Heart right ventricle (tissue), 16 donors: ENCODE data around the gene CPED1. TPM values are rescaled to one million over a fixed set of nuclear protein-coding genes. Genes with fewer than 3 reads are reported as not detected.

Experiments used
- ATAC-seq, 8 donors: fragments of 200-7000 bp; cut with Tn5 transposase; one replicate each; pipeline ENCODE4 v1.9.1; 2020; ENCODE audit warnings: mild to moderate bottlenecking in 8 of 8, moderate library complexity in 8 of 8, moderate number of reproducible peaks in 1 of 8
- DNase-seq, 2 donors: peaks; one replicate each; pipeline ENCODE4 v3.0.0-alpha.2; 2020
- H3K27ac ChIP-seq, 10 donors: fragments of 200-600 bp; sonication (generic) in 2 of 10; one replicate each; pipeline versions ENCODE4 v1.5.0 to v1.8.0; 2020 to 2022; ENCODE audit warnings: mild to moderate bottlenecking in 3 of 10
- H3K27me3 ChIP-seq, 7 donors: fragments of 200-600 bp; one replicate each; pipeline ENCODE4 v1.8.0; 2021 to 2022; ENCODE audit warnings: mild to moderate bottlenecking in 2 of 7
- H3K36me3 ChIP-seq, 9 donors: fragments of 200-600 bp; sonication (generic) in 1 of 9; one replicate each; pipeline versions ENCODE4 v1.5.0 to v1.8.0; 2020 to 2022; ENCODE audit warnings: mild to moderate bottlenecking in 2 of 9
- H3K4me1 ChIP-seq, 9 donors: fragments of 200-600 bp; sonication (generic) in 1 of 9; one replicate each; pipeline versions ENCODE4 v1.5.0 to v1.8.0; 2020 to 2022; ENCODE audit warnings: mild to moderate bottlenecking in 4 of 9
- H3K4me3 ChIP-seq, 10 donors: fragments of 200-600 bp; sonication (generic) in 2 of 10; one replicate each; pipeline versions ENCODE4 v1.5.0 to v1.8.0; 2020 to 2022; ENCODE audit warnings: mild to moderate bottlenecking in 7 of 10, moderate library complexity in 2 of 10
- H3K9me3 ChIP-seq, 11 donors: fragments of 200-600 bp in 10 of 11; sonication (generic) in 2 of 11; one replicate each; pipeline versions ENCODE4 v1.5.0 to v1.8.0; 2013 to 2022; ENCODE audit warnings: mild to moderate bottlenecking in 2 of 11, control low read depth in 1 of 11, moderate library complexity in 1 of 11
- WGBS, 2 donors: extraction: QIAGEN DNeasy Blood & Tissue Kit; methylation state at CpG; one replicate each; pipeline ENCODE4 v1.1.7; 2013; ENCODE audit warnings: inconsistent platforms in 1 of 2; 5-methylcytosine and 5-hydroxymethylcytosine counted together
- intact Hi-C, 10 donors: fragments of 100-400 bp; cut with DNase I; formaldehyde crosslinking; loops; one replicate each; pipeline versions ENCODE4 v1.11.1 to v1.14.2; 2022
- polyA plus RNA-seq, 2 donors: library from polyadenylated mRNA; stranded (reverse); fragments of 200-250 nt; gene quantifications; one replicate each; pipeline ENCODE4 v1.2.3, GENCODE V29; 2013
- total RNA-seq, 10 donors: library from RNA; stranded (reverse); fragmentation: NEBNext Ultra II Directional in 3 of 10; extraction: Animal tissue kit (Norgen Biotek cat#: 25700) in 3 of 10; gene quantifications; one replicate each; pipeline versions ENCODE4 v1.2.1 to v1.2.4, GENCODE V29; 2021 to 2023
- TF ChIP-seq, protein P1 (sequence below), 9 donors: fragments of 200-600 bp; sonication (generic) in 2 of 9; IDR thresholded peaks; one replicate each; pipeline versions ENCODE4 v1.5.0 to v1.8.0; 2021 to 2022; ENCODE audit warnings: antibody characterized with exemption in 9 of 9, mild to moderate bottlenecking in 5 of 9, moderate library complexity in 1 of 9
- donor health status: Arrhythmogenic right ventricular cardiomyopathy.
- donor health status: ischemic (EF 13 %, LVEDD 7.1; RV severe dilation, severe dysfunction).
- donor health status: healthy with polysubstance abuse.
- donor health status: DM: no; HTN: yes; CAD: no.
- donor health status: DM: no; HTN: no; CAD: no.
- donor health status: ischemic (EF 25% LVEDD 6.9; RV normal size, moderate dysfunction).
- donor health status: ischemic (EF 25% LVEDD 5.7; RV mildly dilated, moderate dysfunction).
- donor health status: healthy.
- donor health status: DM: yes; HTN: yes; CAD: no.
- donor health status: Ischemic cardiomyopathy.
- donor health status: ischemic (EF 35%, LVEDD 5.7; RV mildly dilated, moderate dysfunction).
- donor health status: nonischemic (EF 11% LVEDD 7.7; RV severe dilation, severe dysfunction).
- donor health status: DM: yes; HTN: yes; CAD: no.
- donor health status: PGD.
- donor health status: ischemic (EF 29% LVEDD 5.4; RV normal size, mild dysfunction).
- donor health status: nonischemic (EF 23%, LVEDD 6.1; RV moderate dilation, normal function).

Gene CPED1
- total and polyA plus RNA-seq, 12 donors: 3.9 to 56.5 (median 31.2) TPM

DNA sequence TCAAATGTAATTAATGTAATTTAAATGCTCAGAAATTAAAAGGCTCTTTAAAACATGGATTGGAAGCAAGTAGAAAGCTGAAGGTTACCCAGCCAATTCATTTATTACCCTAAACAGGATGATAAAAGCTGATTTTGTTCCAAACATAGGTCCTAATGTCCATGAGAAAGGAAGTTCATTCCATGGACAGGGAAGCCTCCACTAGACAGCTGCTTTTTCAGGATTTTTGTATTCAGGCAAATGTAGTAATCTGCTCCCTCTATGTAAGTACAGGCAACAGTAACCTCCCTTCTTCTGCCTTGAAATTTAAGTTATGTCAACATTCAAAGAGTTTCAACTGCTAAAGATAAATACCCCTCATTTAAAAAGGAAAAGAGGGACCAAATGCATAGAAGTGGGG lies 217.3 kb downstream of the CPED1 start:
- Histone ChIP-seq H3K27me3 (no peaks in the 10 kb centered on the region), H3K36me3 (peaks cover 0 to 6% (median 0%) of the 10 kb centered on the region in 9 donors), H3K27ac (peak overlapping the region in 1 of 10 donors; percentile 74), H3K9me3 (no peaks in the 10 kb centered on the region), H3K4me1 (peaks cover 0 to 8% (median 3%) of the 10 kb centered on the region in 9 donors), H3K4me3 (no peak overlapping the region)
- TF ChIP-seq, protein P1, sequence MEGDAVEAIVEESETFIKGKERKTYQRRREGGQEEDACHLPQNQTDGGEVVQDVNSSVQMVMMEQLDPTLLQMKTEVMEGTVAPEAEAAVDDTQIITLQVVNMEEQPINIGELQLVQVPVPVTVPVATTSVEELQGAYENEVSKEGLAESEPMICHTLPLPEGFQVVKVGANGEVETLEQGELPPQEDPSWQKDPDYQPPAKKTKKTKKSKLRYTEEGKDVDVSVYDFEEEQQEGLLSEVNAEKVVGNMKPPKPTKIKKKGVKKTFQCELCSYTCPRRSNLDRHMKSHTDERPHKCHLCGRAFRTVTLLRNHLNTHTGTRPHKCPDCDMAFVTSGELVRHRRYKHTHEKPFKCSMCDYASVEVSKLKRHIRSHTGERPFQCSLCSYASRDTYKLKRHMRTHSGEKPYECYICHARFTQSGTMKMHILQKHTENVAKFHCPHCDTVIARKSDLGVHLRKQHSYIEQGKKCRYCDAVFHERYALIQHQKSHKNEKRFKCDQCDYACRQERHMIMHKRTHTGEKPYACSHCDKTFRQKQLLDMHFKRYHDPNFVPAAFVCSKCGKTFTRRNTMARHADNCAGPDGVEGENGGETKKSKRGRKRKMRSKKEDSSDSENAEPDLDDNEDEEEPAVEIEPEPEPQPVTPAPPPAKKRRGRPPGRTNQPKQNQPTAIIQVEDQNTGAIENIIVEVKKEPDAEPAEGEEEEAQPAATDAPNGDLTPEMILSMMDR (IDR thresholded peaks at IDR 0.05): no peak
- intact Hi-C loops: no loop called here
- ATAC-seq: no peak
- no peak for DNase-seq

DNA sequence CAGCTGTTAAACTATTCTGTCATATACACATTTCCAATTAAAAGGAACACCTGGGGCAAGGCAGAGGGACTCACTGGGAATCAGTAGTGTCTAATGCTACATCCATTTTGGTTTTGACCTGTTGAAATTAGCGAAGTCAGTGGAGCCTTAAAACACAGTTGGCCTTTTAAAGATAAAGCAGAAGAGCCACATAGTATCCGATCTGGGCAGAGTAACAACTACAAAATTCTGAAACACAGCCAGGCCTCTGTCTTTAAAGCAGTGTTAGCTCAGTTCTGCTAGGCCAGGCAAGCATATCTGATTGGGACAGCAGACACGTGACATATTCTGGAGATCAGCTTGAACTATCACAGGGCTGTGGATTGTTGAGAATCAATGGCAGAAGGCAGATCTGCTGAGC lies 222.7 kb downstream of the CPED1 start:
- H3K27ac ChIP-seq: no peak overlapping the region
- 54 to 57% methylated on average over 3 of the region's 3 CpGs for WGBS, 2 donors
- ATAC-seq: peak in 4 of 8 donors; percentile 42 to 75 (median 60)

DNA sequence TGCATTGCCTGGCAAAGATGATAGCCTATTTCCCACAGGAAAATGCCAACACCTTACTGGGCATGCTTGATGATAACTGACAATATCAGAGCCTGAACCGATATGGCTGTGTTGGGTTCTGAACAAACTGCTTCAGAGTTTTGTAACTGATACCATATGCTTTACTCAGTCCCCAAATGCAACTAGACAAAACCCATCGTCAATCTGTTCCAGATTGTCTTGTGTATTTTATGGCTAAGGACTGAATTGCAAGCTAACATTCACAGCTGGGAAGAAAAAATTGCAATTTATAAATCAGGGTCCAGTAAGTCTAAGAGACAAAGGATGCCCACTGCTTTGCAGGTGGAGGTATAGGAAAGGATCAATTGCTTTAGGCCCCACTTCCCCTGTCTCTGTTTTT lies 223.5 kb downstream of the CPED1 start:
- Histone ChIP-seq H3K4me1 (peaks cover 0 to 15% (median 0%) of the 10 kb centered on the region in 9 donors), H3K9me3 (no peaks in the 10 kb centered on the region), H3K4me3 (no peak overlapping the region), H3K27ac (no peak overlapping the region), H3K27me3 (no peaks in the 10 kb centered on the region), H3K36me3 (no peaks in the 10 kb centered on the region)
- WGBS, 2 donors: 77 to 78% methylated on average over 2 of the region's 2 CpGs
- intact Hi-C loops: no loop called here
- TF ChIP-seq, protein P1 (IDR thresholded peaks at IDR 0.05): no peak
- DNase-seq (no peak), ATAC-seq (no peak)

More for the DNA sequence above, 222.7 kb downstream of the CPED1 start:
- H3K4me1 ChIP-seq: peaks cover 0 to 15% (median 0%) of the 10 kb centered on the region in 9 donors
- H3K27me3 ChIP-seq: no peaks in the 10 kb centered on the region
- no peaks in the 10 kb centered on the region for H3K9me3 ChIP-seq
- H3K36me3 ChIP-seq: no peaks in the 10 kb centered on the region
- TF ChIP-seq, protein P1 (IDR thresholded peaks at IDR 0.05): no peak
- no peak for DNase-seq
- intact Hi-C loops: no loop called here
- no peak overlapping the region for H3K4me3 ChIP-seq

DNA sequence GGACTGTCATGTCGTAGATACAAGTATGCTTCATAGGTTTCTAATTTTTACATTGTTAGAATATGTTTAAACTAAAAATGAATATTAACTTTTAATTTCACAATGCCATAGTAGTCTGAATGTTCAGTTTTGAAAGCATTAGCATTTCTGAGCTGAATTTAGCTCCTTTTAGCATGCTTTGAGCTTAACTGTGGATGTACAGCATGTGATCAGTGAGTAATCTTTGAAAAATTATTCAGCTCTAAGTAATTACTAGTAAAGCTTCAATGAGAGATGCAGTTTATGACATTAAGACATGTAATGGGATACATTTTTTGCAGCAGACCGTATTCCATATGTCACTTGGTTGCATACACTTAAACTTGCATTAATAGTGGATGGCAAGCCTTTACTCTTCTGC lies 226.1 kb downstream of the CPED1 start:
- DNase-seq (no peak), ATAC-seq (no peak)
- Histone ChIP-seq H3K27ac (no peak overlapping the region), H3K36me3 (no peaks in the 10 kb centered on the region), H3K4me3 (no peak overlapping the region), H3K9me3 (no peaks in the 10 kb centered on the region), H3K4me1 (peaks cover 0 to 15% (median 0%) of the 10 kb centered on the region in 9 donors), H3K27me3 (no peaks in the 10 kb centered on the region)
- WGBS, 2 donors: 88 to 95% methylated on average over 2 of the region's 2 CpGs
- intact Hi-C loops: no loop called here
- TF ChIP-seq, protein P1 (IDR thresholded peaks at IDR 0.05): no peak
